CD4-positive, alpha-beta T cell treated with Interleukin-12 subunit alpha and Interleukin-12 subunit beta, for 1 hour (primary cell): Measurements from ENCODE around the gene ATL1.
"Not testable (repeated sequence)": the region's sequence is repeated elsewhere in the genome, so short reads cannot be mapped to it uniquely, and the experiment has no call there.

Experiments used
- DNase-seq: peaks from one replicate; pipeline ENCODE4 v3.0.0-alpha.2; 2020

The ATL1 gene

DNA sequence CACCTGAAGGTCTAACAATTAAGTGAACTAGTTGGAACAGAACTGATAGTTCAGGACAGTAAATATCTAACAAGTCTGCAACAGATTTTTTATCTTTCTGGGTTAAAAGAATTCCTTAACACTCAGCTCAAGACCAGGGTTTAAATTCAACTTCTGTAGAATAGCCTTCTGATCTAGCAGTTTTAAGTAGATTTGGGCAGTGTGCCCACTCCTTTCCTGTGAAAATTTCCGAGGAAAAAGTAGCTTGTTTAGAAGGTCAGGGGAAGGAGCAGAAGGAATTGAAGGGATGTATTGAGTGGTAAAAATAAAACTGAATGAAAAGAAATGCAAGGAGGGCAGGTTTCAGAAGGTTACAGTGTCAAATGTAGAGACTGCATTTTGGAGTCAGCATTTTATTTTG is 45.8 kb downstream of the ATL1 start:
- no peak for DNase-seq

DNA sequence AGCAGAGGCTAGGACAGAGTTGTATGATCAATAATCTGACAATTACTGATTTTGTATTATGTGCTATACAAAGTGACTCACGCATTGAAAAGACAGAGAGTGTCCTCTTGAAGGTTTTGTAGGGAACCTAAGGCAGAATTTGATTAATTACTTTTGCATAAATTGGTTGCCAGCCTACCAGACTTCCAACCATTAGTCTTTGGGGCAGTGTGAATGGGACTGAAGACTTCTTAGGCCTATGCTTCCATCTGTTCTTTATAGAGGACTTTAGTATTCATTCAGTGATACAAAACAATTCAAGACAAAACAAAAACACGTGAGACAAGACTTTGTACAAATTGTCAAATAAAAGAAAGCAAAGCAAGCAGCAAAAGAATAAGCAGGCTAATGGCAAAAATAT is 46.5 kb downstream of the ATL1 start:
- DNase-seq = no peak

DNA sequence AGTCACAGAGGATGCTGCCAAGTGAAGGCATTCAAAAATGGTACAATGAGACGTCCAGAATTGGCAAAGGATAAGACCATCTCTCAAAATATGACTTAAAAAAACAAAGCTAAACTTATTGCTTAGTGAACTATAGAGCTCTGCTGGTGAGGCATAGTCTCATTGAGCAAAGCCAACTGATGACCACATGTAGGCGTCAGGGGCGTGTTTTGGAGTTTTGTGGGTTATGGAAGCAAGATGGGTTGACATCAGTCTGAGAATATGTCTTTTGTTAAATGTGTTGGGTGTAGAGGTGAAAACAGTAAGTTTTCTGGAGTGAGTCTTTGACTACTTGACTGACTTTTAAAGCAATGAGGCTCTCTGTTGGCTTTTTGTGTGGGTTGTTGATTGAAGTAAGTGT is 47.2 kb downstream of the ATL1 start:
- DNase-seq = no peak

DNA sequence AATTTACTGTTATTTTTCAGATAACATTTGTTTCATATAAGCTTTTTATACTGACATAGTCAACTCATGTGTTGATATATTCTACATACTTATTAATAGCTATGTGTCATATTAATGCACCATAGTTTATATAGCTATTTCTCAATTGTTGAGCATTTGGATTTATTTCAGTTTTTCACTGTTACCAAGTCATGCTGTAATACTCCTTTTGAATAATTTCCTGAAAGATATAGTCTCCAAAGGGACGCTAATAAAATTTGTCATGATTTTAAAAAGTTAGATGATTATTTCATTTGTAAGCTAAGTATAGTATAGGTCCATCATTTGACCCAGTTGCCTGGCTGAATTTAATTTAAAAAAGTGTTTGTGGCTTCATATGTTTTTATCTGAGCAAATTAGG is 47.8 kb downstream of the ATL1 start:
- DNase-seq = no peak

DNA sequence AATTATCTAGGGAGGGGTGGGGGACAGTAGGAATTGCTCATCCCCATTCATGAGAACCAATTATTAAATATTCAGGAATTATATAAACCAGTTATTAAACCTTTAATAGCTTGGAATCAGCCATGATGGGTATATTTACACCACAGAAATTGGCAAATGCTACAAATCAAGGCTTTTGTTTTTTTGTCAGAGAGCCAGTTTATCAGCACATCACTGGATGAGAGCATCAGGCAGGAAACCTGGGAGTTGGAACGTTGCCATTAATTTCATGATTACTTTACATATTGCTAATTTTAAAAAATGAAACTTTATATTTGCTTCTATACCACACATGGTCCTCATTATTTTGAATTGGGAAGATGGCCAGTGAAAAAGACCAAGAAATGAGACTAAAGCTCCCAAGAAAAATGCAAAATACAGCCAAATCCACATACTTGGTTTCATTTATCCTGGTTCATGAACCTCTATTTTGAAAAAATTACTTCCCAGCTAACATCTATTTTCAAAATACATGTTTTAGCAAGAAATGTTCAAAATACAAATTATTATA is 48.4 kb downstream of the ATL1 start:
- no peak for DNase-seq

DNA sequence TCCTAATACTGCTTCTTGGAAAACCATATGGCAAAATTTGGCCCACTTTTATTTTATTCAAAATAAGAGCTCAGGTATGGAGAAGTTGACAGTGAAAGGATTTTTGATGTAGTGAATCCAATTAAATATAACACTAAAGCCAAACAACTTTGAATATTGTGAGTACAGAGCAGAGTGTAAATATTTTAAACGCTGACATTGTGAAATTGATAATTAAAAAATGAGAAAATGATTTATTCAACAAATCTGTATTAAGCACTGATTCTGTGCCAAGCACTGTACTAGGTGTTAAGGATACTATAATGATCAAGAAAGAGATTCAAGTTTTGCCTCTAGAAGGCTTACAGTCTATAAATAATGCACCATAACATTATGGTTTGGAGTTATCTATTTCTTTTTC is 50.5 kb downstream of the ATL1 start:
- no peak for DNase-seq

DNA sequence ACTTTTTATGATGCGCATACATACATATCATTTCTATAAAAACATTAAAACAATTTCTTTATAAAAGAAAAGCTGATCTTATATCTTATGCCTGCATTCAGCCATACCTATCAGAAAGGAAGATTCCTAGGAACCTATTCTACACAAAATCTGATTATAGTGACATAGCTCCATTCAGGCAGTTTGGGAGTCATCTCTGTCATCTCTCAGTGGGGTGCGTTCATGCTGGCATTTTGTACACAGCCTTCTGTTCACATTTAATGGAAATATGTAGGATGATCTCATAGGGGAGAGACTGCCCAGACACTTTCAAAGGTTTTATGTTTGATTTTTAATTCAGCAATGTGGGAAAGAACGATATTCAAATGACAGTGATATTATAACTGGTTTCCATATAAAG is 52.9 kb downstream of the ATL1 start:
- no peak for DNase-seq

DNA sequence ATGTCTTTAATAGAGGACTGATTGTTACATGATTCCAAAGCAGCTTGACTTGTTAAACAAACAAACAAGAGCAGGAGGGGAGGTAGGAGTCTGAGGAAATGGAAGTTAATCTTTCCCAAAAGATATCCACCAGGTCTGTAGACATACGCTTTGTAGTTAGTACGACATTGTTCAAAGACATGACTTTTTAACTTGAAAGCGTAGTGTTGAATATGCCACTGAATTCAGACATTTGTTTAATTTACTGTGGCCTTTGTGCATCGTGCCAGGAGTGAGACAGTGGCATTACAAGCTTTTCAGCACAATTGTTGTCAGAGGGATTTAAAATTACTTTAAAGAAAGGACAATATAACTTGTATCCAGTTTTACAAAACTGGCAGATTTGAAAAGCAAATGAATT is 55.1 kb downstream of the ATL1 start:
- no peak for DNase-seq

DNA sequence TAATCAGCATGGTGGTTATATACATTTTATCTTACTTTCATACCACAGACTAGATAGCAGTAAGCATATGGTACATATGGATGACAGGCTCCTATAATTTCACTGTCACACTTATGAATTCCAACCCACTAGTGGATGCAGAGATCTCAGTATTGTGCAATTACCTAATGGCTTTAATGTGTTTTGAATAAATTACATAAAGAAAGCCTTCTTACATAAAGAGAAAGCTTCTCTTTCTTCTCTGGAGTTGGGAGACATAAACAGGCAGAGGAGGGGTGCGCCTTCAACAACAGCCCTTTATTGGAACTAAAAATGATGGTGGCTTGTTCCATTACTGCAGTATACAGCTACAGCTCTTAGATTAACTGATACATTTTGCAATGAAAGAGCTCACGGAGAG is 55.6 kb downstream of the ATL1 start:
- no peak for DNase-seq

DNA sequence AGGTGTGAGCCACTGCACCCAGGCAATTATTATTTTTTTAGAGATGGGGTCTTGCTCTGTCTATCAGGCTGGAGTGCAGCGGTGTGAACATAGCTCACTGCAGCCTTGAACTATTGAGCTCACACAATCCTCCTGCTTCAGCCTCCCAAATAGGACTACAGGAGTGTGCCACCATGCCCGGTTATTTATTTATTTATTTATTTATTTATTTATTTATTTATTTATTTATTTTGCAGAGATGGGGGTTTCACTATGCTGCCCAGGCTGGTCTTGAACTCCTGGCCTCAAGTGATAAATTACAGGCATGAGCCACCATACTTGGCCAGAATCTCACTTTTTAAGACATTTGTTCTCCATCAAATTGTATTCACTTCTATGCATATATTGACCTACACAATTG is 56.3 kb downstream of the ATL1 start:
- no peak for DNase-seq

DNA sequence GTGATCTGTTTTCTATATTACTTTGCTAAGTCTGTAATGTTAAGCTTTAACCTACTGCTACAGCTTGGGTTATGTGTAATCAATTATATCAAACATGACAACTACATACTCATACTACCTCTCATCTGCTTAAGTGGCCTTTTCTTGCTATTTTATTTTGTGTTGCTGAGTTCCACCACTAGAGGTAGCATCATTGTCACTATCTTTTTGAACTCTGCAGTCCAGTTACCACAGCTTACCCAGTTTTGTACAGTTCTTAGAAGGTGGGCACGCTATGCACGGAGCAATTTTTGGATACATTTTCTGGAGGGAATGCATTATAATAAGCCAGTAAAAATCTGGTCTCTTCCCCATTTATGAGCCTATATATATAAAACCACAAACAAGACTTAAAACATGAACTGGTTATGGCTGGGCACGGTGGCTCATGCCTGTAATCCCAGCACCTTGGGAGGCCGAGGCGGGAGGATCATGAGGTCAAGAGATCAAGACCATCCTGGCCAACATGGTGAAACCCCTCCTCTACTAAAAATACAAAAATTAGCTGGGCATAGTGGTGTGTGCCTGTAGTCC is 59.7 kb downstream of the ATL1 start:
- peak; percentile 21 for DNase-seq

DNA sequence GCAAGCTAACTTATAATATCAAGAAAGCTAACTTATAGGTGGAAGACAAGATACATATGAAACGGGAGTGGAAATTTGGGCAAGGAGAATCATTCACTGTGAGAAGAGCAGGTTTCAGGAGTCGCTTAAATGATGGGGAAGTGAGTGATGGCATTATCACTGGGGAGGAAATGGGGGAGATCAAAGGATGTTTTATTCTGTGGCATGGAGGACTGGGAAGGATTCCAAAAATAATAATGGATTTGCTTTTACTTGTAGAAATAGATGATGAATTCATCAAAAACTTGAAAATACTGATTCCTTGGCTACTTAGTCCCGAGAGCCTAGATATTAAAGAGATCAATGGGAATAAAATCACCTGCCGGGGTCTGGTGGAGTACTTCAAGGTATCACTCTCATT is 60.4 kb downstream of the ATL1 start:
- no peak for DNase-seq

DNA sequence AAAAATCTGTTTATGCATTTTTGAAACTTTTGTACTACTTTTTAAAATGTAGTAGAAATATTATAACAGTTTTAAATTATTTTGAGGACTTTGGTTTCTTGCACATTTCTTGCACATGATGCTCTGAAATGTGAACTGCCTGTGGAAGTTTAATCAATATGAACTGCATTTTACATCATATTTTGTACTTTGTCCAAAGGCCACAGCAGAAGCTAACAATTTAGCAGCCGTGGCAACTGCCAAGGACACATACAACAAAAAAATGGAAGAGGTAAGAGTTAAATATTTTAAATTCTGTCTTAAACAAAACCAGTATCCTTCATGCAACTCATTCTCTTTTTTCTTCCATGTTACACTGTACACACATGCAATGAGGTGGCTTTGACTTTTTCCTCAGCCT is 63.0 kb downstream of the ATL1 start:
- no peak for DNase-seq

DNA sequence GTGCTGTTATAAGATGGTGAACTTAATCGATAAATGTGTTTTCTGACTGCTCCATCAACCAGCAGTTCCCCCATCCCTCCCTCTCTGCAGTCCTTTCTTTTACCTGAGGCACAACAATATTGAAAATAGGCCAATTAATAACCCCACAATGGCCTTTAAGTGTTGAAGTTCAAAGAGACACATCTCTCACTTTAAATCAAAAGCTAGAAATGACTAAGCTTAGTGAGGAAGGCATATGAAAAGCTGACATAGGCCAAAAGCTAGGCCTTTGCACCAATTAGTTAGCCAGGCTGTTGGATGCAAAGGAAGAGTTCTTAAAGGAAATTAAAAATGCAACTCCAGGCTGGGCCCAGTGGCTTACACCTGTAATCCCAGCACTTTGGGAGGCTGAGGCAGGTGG is 64.5 kb downstream of the ATL1 start:
- DNase-seq = no peak

DNA sequence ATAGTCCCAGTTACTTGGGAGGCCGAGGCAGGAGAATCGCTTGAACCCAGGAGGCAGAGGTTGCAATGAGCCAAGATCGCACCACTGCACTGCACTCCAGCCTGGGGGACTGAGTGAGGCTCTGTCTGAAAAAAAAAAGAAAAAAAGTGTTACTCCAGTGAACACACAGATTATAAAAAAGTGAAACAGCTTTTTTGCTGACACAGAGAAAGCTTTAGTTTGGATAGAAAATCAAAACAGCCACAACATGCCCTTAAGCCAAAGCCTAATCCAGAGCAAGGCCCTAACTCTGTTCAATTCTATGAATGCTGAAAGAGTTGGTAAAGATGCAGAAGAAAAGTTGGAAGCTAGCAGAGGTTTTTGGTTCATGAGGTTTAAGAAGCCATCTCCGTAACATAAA is 65.0 kb downstream of the ATL1 start:
- not testable (repeated sequence) for DNase-seq

DNA sequence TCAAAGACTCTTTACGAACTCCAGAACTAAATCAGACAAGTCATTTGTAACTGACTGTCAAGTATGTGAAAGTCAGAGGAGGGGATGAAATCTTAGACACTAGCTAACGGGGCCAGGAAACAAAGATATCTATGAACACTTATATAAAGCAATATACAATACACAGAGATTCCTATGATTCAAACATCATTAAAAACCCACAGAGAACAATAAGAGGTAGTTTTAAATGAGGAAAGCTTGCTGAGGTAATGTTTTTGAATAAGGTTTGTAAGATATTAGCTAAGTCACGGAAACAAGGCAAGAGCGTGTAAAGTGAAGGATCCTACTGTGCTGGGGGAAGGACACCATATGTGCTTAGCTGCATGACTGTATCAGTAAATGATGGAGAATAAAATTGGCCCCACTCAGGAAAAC is 71.5 kb downstream of the ATL1 start:
- DNase-seq = no peak

DNA sequence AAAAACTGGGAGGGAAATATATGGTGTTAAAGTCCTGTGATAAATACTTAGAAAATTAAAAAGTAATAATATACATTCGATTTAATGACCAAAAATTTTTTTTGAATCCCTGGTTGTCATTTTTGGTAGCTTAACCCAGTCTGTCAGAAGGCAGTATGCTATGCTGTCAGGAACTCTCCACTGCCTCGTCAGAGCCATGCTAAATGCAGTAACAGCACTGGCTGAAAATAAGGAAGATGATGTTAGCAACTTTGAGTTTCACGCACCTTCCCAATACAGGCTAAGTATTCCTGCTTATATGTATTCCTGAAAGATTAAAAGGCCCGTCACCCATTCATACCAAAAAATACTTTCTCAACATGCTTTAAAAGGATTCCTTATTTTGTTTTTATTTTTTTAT is 74.0 kb downstream of the ATL1 start:
- no peak for DNase-seq

DNA sequence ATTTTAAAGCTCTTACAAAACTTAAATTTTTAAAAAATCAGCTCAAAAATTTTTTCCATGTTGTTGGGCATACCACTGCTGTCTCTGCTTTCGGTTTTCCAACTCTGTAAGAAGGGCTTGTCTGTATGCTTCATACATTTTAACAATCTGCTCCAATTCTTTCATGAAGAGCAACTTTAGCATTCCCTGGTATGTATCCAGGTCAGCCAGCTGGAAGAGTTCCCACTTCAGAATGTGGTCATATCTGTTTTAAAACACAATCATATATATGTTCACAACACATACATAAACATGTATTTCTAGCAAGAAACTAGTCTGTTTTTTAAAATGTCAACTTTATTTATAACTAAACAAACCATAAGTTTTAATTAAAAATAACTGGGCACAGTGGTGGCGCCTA is 75.2 kb downstream of the ATL1 start:
- DNase-seq = no peak

DNA sequence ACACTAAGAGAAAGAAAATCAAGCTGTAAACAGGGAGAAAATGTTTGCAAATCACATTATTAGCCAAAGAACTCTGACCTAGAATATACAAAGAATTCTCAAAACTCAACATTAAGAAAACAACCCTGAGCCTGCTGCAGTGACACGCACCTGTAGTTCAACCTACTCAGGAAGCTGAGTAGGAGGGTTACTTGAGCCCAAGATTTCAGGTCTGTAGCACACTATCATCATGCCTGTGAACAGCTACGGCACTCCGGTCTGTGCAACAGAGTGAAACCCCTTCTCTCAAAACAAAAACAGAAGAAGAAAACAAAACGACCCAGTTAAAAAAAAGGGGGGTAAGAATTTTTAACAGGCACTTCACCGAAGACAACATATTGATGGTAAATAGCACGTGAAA is 87.3 kb downstream of the ATL1 start:
- DNase-seq = no peak

DNA sequence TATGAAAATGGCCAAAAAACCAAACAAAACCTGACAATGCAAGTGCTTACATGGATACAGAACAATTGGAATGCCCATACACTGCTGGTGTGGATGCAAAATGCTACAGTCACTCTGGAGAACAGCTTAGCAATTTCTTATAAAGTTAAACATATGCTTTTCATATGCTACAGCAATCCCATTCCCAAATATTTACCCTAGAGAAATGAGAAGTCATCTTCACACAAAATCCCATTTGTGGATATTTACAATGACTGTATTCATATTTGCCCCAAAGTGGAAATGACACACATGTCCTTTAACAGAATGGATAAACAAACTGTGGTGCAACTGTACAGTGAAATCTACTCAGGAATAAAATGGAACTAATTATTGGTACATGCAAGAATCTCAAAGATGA is 87.8 kb downstream of the ATL1 start:
- no peak for DNase-seq

DNA sequence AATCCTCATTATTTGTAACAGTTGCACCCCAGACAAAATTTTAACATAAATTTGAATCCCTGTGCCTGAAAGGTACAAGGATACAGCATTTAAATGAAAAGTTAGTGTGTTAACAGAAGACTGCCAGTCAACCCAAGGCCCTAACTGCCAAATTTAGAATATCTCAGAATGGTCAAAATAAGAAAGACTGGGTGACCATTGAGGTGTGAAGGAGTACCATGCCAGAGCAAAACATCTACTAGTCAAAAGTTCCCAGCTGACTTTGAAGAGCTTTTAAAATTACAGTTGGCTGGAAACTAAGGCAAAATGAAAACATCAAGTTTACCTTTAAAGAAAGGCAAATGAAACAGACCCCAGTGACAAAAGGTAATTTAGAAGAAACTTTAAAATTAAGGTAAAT is 89.7 kb downstream of the ATL1 start:
- DNase-seq = no peak

DNA sequence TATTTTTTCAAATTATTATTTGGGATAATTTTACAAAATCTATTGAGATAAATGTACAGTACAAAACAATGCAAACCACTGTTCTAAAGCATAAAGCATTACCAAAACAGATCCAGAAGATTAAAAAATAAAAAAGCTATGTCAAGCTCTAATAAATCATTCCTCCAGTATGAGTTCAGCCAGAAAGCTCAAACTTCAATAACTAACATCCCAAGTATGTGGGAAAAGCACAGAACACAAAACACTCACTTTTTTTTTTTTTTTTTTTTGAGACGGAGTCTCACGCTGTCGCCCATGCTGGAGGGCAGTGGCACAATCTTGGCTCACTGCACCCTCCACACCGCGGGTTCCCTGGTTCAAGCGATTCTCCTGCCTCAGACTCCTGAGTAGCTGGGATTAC is 96.8 kb downstream of the ATL1 start:
- DNase-seq = no peak

DNA sequence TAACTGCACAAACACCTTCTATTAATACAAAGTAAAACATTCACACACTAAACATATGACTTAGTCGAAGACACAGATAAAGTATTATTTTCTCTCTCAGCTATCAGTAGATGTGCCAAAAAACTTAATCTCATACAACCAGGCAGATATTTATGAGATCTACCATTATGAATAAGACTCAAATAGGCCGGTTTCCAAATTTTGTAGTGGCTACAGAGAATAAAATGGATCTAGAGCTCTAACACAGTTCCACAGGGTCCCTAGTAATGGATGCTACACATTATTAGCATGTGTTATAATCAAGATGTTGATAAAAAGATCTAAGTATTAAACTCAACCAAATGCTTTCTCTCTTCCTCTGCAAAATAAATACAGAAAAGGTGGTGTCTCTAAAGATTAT is 97.8 kb downstream of the ATL1 start:
- DNase-seq = no peak

DNA sequence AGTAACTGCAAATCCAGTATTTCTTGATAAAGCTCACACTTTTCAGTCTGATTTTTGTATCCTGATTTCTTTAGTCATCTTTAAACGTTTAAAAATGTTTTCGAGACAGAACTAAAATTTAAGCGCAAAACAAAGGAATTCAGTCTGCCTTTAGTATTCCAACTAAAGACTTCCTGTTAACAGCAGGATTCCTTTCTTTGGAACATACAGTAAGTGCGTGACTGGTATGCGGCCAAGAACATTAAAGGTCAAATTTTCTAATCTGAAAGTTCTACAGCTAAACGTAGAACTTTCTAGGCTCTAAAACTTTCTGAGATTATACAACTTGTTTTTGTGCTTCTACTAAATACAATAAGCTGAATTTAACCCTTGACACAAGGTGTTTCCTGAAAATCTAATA is 98.3 kb downstream of the ATL1 start:
- DNase-seq = no peak

DNA sequence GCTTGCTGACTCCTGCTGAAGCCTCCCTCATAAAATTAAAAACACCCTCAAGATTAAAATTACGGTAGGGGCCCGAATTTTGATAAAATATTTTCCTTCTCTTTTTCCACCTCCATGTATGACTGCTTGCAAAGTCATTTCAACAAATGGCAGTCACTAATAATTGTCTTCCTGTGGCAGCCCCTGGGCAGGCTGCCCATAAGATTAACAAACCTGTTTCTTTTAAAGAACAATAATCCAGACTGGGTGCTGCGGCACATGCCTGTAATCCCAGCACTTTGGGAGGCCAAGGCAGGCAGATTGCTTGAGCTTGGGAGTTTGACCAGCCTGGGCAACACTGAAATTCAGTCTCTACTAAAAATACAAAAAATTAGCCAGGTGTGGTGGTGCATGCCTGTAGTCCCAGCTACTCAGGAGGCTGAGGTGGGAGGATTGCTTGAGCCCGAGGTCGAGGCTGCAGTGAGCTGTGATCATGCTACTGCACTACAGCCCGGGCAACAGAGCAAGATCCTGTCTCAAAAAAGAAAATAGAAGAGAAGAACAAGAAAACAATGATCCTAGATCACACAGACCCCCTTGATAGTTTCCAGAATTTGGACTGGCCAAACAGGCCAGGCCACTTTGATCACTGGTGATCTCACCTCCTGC is 99.5 kb downstream of the ATL1 start:
- no peak for DNase-seq
